Erythroblast (primary cell): ENCODE measurements around the gene C2CD2.

Experiments
- GATA1 ChIP-seq: IDR thresholded peaks from 2 replicates; pipeline ENCODE4 v1.6.1; 2011; ENCODE audit warnings: low read depth, mild to moderate bottlenecking, control low read depth, low read length, moderate library complexity
- POLR2A ChIP-seq: IDR thresholded peaks from 2 replicates; pipeline ENCODE4 v1.6.1; 2011; ENCODE audit warnings: mild to moderate bottlenecking, low read length

DNA sequence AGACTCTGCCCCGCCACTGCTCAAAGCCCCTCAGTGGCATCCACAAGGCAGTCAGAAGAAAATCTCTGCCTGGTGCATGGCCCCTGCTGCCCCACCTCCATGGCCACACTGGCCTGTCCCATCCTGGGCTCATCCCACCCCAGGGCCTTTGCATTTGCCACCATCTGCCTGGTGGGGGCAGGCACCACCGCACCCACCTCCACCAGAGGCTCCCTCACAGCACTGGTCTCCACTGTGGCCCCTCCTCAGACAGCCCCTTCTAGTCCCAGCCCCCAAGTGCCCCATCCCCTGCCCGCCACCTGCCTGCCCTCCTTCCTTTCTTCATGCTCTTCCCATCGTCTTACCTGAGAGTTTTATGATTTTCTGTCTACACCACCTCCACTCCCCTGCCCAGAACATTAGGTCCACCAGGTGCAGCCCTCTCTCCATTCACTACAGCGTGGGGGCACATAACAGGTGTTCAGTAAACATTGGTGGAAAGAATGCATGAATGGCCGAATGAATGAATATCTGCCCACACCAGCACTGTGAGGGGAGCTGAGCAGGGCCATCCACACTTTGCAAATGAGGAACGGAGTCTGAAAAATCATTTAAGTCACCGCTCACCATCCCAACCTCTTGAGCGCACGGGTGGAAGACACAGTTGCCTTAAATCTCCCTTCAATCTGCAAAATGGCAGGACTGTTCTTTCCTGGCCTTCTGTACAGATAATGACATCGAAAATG lies 76.7 kb downstream of the C2CD2 start:
- TF ChIP-seq POLR2A (no peak), GATA1 (no peak)
